Ascending aorta (tissue), 2 donors: Measurements from ENCODE around the gene TAF11L2. TPM values are rescaled to one million over a fixed set of nuclear protein-coding genes. Genes with fewer than 3 reads are reported as not detected.
"Not testable (repeated sequence)": the region's sequence is repeated elsewhere in the genome, so short reads cannot be mapped to it uniquely, and the experiment has no call there.

ENCODE experiments used
- DNase-seq, 2 donors: peaks; one replicate each; pipeline ENCODE4 v3.0.0-alpha.2; 2019; ENCODE audit warnings: low spot score in 2 of 2
- H3K27ac ChIP-seq, 2 donors: fragments of 200-600 bp; sonication (generic); one replicate each; pipeline ENCODE4 v1.5.1; 2016 to 2017; ENCODE audit warnings: mild to moderate bottlenecking in 1 of 2
- H3K27me3 ChIP-seq: fragments of 200-600 bp; sonication (generic); one replicate; pipeline ENCODE4 v1.5.1; 2017
- H3K36me3 ChIP-seq, 2 donors: fragments of 200-600 bp; sonication (generic); one replicate each; pipeline ENCODE4 v1.5.1; 2016
- H3K4me1 ChIP-seq, 2 donors: fragments of 200-600 bp; sonication (generic); one replicate each; pipeline ENCODE4 v1.5.1; 2016 to 2017; ENCODE audit warnings: mild to moderate bottlenecking in 1 of 2
- H3K4me3 ChIP-seq, 2 donors: fragments of 200-600 bp; sonication (generic); one replicate each; pipeline ENCODE4 v1.5.1; 2016 to 2017; ENCODE audit warnings: mild to moderate bottlenecking in 1 of 2
- H3K9me3 ChIP-seq, 2 donors: fragments of 200-600 bp; sonication (generic); one replicate each; pipeline ENCODE4 v1.5.1; 2016
- CTCF ChIP-seq, 3 experiments: fragments of 200-600 bp in 2 of 3; fragments of 450-650 bp in 1 of 3; sonication (generic) in 2 of 3; IDR thresholded peaks; one replicate each; pipeline ENCODE4 v1.5.1; 2016 to 2019; ENCODE audit warnings: antibody characterized with exemption in 3 of 3, mild to moderate bottlenecking in 1 of 3, moderate library complexity in 1 of 3
- intact Hi-C: fragments of 100-400 bp; cut with DNase I; formaldehyde crosslinking; loops from one replicate; pipeline ENCODE4 v1.15.1; 2023
- total RNA-seq: library from RNA; depleted of rRNA; stranded (reverse); fragments of >200 nt; gene quantifications from one replicate; pipeline ENCODE4 v1.1.0, GENCODE V29; 2016

Gene TAF11L2
- total RNA-seq, 1 donor from 2014 or later, result not detected

GRCh38 chr5:17470064-17470463 lies 28.0 kb upstream of the TAF11L2 start:
- TF ChIP-seq CTCF (IDR thresholded peaks at IDR 0.05), result no peak
- intact Hi-C loops, result no loop called here
- Histone ChIP-seq H3K27ac (no peak overlapping the region), H3K27me3 (no peaks in the 10 kb centered on the region), H3K4me1 (no peaks in the 10 kb centered on the region), H3K9me3 (no peaks in the 10 kb centered on the region), H3K36me3 (no peaks in the 10 kb centered on the region), H3K4me3 (no peak overlapping the region)
- DNase-seq, result no peak

GRCh38 chr5:17475064-17475463 lies 23.0 kb upstream of the TAF11L2 start:
- H3K27me3 ChIP-seq, H3K4me3 ChIP-seq, H3K36me3 ChIP-seq, DNase-seq, H3K9me3 ChIP-seq, intact Hi-C loops, H3K4me1 ChIP-seq, H3K27ac ChIP-seq: not testable (repeated sequence)

- Histone ChIP-seq H3K36me3 (no peaks in the 10 kb centered on the region), H3K27me3 (no peaks in the 10 kb centered on the region), H3K4me1 (no peaks in the 10 kb centered on the region), H3K27ac (no peak overlapping the region), H3K4me3 (no peak overlapping the region), H3K9me3 (no peaks in the 10 kb centered on the region)
- no peak for TF ChIP-seq CTCF (IDR thresholded peaks at IDR 0.05)
- intact Hi-C loops, result no loop called here
- DNase-seq, result no peak
Measured at GRCh38 chr5:17477043-17477442, 21.0 kb upstream of the TAF11L2 start.

GRCh38 chr5:17477573-17478265 lies 20.3 kb upstream of the TAF11L2 start:
- no peaks in the 10 kb centered on the region for H3K36me3 ChIP-seq
- no peaks in the 10 kb centered on the region for H3K27me3 ChIP-seq
- intact Hi-C loops, result no loop called here
- H3K27ac ChIP-seq, result no peak overlapping the region
- no peak overlapping the region for H3K4me3 ChIP-seq
- no peak for DNase-seq
- H3K4me1 ChIP-seq, result no peaks in the 10 kb centered on the region
- H3K9me3 ChIP-seq, result no peaks in the 10 kb centered on the region
- TF ChIP-seq CTCF (IDR thresholded peaks at IDR 0.05), result no peak

GRCh38 chr5:17481378-17481777 lies 16.7 kb upstream of the TAF11L2 start:
- Histone ChIP-seq H3K4me3 (no peak overlapping the region), H3K4me1 (no peaks in the 10 kb centered on the region), H3K27ac (no peak overlapping the region), H3K27me3 (no peaks in the 10 kb centered on the region), H3K36me3 (no peaks in the 10 kb centered on the region), H3K9me3 (no peaks in the 10 kb centered on the region)
- TF ChIP-seq CTCF (IDR thresholded peaks at IDR 0.05), result no peak
- intact Hi-C loops, result loop anchor here (10.0 kb wide), 1 partner anchor 267 kb away; the partner anchor contains the start of gene BASP1
- DNase-seq, result no peak

GRCh38 chr5:17482790-17483189 lies 15.2 kb upstream of the TAF11L2 start:
- Histone ChIP-seq H3K27ac (no peak overlapping the region), H3K36me3 (no peaks in the 10 kb centered on the region), H3K27me3 (no peaks in the 10 kb centered on the region), H3K9me3 (no peaks in the 10 kb centered on the region), H3K4me3 (no peak overlapping the region), H3K4me1 (no peaks in the 10 kb centered on the region)
- no peak for DNase-seq
- TF ChIP-seq CTCF (IDR thresholded peaks at IDR 0.05), result no peak
- intact Hi-C loops, result loop anchor here (10.0 kb wide), 1 partner anchor 268 kb away; the partner anchor contains the start of gene BASP1

- intact Hi-C loops, result loop anchor here (10.0 kb wide), 1 partner anchor 272 kb away; the partner anchor contains the start of gene BASP1
Measured at GRCh38 chr5:17486464-17487173, 11.4 kb upstream of the TAF11L2 start.

More at GRCh38 chr5:17486464-17487173, 11.4 kb upstream of the TAF11L2 start:
- H3K4me1 ChIP-seq, H3K4me3 ChIP-seq, DNase-seq, H3K9me3 ChIP-seq, H3K36me3 ChIP-seq, H3K27me3 ChIP-seq, H3K27ac ChIP-seq: not testable (repeated sequence)
